Stimulated activated naive CD8-positive, alpha-beta T cell treated with anti-CD3 and anti-CD28 coated beads, Interleukin-15, amount 100 ng/mL, for 72 hours (primary cell): ENCODE data around the gene FBXW8.
A peak's percentile ranks its signal among the peaks of the same experiment; 100 is the strongest.
"Not testable (repeated sequence)": the region's sequence is repeated elsewhere in the genome, so short reads cannot be mapped to it uniquely, and the experiment has no call there.

Source experiments
- ATAC-seq: fragments of 150-1000 bp; cut with Tn5 transposase; 2 replicates; pipeline ENCODE4 v1.10.0; 2021; ENCODE audit warnings: mild to moderate bottlenecking, moderate library complexity
- DNase-seq, 2 donors: peaks; one replicate each; pipeline ENCODE4 v3.0.0; 2021 to 2022
- H3K27ac Mint-ChIP-seq, 2 donors: one replicate each; pipeline ENCODE4 v1.8.0; 2022; ENCODE audit warnings: mild to moderate bottlenecking in 2 of 2, mixed read lengths in 2 of 2, moderate library complexity in 2 of 2
- H3K27me3 Mint-ChIP-seq: one replicate; pipeline ENCODE4 v1.8.0; 2022; ENCODE audit warnings: mixed read lengths
- H3K4me1 Mint-ChIP-seq: one replicate; pipeline ENCODE4 v1.8.0; 2022; ENCODE audit warnings: mild to moderate bottlenecking, mixed read lengths
- H3K4me3 Mint-ChIP-seq, 2 donors: one replicate each; pipeline ENCODE4 v1.8.0; 2022; ENCODE audit warnings: mild to moderate bottlenecking in 2 of 2, mixed read lengths in 2 of 2, moderate library complexity in 1 of 2
- H3K9me3 Mint-ChIP-seq, 2 donors: one replicate each; pipeline ENCODE4 v1.8.0; 2022; ENCODE audit warnings: mixed read lengths in 2 of 2

Gene FBXW8

DNA sequence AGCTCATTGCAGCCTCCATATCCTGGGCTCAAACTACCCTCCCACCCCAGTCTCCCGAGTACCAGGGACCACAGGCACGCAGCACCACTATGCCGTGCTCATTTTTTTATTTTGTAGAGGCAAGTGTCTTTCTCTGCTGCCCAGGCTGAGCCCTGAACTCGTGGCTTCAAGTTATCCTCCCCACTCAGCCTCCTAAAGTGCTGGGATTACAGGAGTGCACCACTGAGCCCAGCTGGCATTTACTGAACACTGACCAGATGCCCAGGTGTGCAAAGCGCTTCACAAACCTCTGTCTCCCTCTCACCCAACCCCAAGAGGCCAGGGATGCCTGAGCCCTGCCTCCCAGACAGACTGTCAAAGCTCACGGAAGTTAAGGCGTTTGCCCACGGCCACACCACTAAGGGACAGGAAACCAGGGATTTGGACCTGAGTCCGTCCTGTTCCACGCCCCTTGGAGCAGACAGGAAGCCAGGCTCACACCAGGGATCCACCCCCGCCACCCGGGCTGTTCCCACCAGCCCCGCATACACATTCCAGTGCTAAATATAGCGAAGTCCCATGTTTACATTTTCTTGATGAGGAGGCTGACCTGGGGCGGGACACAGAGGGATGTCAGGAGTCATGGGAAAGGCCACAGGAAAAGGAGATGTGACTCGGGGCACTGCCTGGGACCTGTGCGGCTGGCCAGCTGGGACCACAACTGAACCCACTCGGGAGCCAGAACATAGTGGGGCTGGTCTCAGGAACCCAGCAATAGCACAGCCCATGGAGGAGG, 137.2 kb downstream of the FBXW8 start:
- H3K4me1 Mint-ChIP-seq, result peaks cover 16% of the 10 kb centered on the region
- ATAC-seq (no peak), DNase-seq (no peak)
- no peaks in the 10 kb centered on the region for H3K9me3 Mint-ChIP-seq
- no peak overlapping the region for H3K4me3 Mint-ChIP-seq
- no peak overlapping the region for H3K27ac Mint-ChIP-seq
- H3K27me3 Mint-ChIP-seq, result no peaks in the 10 kb centered on the region

DNA sequence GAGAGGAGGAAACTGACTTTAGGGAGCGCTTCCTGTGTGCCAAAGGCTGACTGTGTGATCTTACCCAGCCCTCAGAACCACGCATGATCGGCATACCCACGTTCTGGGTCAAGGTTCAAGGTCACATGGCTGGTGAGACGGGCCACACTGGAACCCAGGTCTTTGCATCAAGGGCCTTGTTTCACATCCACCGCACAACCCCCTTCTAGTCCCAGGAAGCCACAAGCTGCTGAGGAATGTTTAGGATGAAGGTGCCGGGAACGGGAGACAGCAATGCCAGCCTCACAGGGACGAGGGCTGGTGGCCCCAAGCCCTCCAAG, 137.8 kb downstream of the FBXW8 start:
- no peaks in the 10 kb centered on the region for H3K9me3 Mint-ChIP-seq
- peaks cover 16% of the 10 kb centered on the region for H3K4me1 Mint-ChIP-seq
- DNase-seq, result no peak
- no peak overlapping the region for H3K27ac Mint-ChIP-seq
- H3K27me3 Mint-ChIP-seq, result no peaks in the 10 kb centered on the region
- ATAC-seq, result no peak
- no peak overlapping the region for H3K4me3 Mint-ChIP-seq

DNA sequence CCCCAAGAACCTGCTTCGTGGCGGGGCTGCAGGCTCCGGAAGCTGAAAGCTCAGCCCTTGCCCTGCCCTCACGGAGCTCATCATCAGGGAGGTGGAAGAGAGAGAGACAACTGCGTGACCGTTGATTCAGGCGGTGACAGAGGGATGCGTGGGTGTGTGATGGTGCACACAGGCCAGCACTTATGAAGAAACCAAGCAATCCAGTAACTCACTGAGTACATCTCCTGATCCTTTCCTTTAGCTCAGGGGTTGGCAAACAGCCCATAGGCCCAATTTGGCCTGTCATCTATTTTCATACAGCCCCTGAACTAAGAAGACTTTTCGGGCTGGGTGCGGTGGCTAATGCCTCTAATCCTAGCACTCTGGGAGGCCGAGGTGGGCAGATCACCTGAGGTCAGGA, 138.5 kb downstream of the FBXW8 start:
- no peak overlapping the region for H3K27ac Mint-ChIP-seq
- ATAC-seq (no peak), DNase-seq (no peak)
- peaks cover 16% of the 10 kb centered on the region for H3K4me1 Mint-ChIP-seq
- no peaks in the 10 kb centered on the region for H3K9me3 Mint-ChIP-seq
- no peak overlapping the region for H3K4me3 Mint-ChIP-seq
- H3K27me3 Mint-ChIP-seq, result no peaks in the 10 kb centered on the region

DNA sequence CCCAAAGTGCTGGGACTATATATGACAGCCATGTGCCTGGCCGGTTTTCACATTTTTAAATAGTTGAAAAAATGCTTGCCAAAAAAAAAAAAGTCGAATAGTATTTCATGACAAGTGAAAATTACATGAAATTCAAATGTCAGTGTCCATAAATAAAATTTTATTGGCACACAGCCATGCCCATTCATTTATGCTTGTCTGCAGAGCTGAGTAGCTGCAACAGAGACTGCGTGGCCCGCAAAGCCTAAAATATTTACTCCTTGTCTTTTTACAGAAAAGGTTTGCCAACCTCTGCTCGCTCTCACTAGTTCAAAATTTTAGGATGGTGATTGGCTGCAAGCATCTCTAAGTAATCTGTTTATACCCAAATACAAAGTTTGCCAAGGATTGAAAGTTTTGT, 139.3 kb downstream of the FBXW8 start:
- H3K4me3 Mint-ChIP-seq, result no peak overlapping the region
- DNase-seq (no peak), ATAC-seq (no peak)
- H3K27ac Mint-ChIP-seq, result no peak overlapping the region
- H3K9me3 Mint-ChIP-seq, result no peaks in the 10 kb centered on the region
- peaks cover 13% of the 10 kb centered on the region for H3K4me1 Mint-ChIP-seq
- no peaks in the 10 kb centered on the region for H3K27me3 Mint-ChIP-seq

DNA sequence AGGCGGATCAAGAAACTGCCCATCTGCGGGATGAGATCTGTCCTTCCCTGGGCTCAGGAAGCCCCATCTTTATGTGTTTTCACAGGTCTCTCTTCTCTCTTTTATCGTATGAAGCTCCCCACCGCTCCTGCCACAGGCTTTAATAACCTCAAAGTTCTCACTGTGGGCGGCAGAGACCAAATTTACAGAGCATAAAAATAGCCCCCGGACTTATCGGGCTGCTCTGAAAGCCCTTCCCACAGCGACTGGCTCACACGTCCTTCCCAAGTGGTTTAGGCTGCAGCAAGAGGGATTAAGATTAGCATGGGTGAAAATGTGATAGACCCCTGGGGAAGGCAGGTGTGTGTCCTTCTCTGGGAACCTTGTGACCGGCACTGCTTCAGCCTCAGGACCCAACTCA, 140.6 kb downstream of the FBXW8 start:
- ATAC-seq, result no peak
- DNase-seq, result no peak
- no peak overlapping the region for H3K4me3 Mint-ChIP-seq
- no peaks in the 10 kb centered on the region for H3K27me3 Mint-ChIP-seq
- no peak overlapping the region for H3K27ac Mint-ChIP-seq
- no peaks in the 10 kb centered on the region for H3K9me3 Mint-ChIP-seq
- peaks cover under 1% of the 10 kb centered on the region for H3K4me1 Mint-ChIP-seq

DNA sequence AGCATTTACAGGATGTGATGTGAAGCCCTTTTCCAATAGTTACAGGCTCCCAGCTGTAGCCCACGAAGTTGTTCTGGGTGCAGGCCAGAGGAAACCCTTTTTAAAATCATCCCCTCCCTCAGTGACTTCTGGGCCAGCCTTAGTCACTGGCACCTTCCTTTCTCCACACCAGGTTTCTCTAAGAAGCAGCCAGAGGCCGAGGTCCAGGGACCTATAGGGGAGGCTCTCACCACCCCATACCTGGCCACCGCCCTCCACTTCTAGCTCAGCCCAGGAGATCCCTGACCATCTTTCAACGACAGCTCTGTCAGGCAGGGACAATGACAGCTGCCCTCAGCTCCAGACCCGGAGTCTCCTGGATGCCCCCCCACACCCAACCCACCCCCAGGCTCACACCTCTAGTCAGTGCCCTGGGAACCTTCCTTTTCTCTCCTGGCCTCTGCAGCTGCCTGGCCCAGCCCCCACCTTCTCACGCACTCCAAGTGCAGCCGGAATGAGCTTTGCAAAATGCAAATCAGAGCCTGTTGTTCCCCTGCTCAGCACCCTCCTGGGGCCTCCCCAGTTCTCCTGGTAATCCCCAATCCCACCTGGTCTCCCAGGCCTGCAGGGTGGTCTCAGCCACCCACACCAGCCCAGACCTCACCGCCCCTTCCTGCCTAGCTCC, 141.8 kb downstream of the FBXW8 start:
- Mint-ChIP-seq H3K27ac (peak overlapping the region in 1 of 2 donors; percentile 15), H3K4me1 (no peaks in the 10 kb centered on the region), H3K4me3 (no peak overlapping the region), H3K27me3 (no peaks in the 10 kb centered on the region), H3K9me3 (no peaks in the 10 kb centered on the region)
- no peak for ATAC-seq
- DNase-seq, result no peak

DNA sequence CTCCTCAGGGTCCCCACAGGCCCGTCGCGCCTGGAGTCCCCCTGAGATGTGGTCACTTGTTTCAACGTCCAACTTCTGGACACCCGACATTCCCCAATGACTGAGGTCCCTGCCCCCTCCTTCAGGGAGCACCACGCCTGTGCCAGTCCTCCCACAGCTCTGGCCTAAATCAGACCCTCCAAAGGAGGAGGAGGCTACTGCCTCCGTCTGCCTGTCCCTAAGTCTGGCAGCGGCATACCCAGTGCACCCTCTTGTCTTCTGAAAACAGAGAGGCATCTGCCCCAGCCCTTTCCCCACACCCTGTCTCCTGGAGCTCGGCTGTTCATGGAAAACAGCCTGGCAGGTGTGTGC, 142.3 kb downstream of the FBXW8 start:
- ATAC-seq (no peak), DNase-seq (no peak)
- Mint-ChIP-seq H3K27ac (peak overlapping the region in 1 of 2 donors; percentile 15), H3K27me3 (no peaks in the 10 kb centered on the region), H3K9me3 (no peaks in the 10 kb centered on the region), H3K4me3 (no peak overlapping the region), H3K4me1 (no peaks in the 10 kb centered on the region)

DNA sequence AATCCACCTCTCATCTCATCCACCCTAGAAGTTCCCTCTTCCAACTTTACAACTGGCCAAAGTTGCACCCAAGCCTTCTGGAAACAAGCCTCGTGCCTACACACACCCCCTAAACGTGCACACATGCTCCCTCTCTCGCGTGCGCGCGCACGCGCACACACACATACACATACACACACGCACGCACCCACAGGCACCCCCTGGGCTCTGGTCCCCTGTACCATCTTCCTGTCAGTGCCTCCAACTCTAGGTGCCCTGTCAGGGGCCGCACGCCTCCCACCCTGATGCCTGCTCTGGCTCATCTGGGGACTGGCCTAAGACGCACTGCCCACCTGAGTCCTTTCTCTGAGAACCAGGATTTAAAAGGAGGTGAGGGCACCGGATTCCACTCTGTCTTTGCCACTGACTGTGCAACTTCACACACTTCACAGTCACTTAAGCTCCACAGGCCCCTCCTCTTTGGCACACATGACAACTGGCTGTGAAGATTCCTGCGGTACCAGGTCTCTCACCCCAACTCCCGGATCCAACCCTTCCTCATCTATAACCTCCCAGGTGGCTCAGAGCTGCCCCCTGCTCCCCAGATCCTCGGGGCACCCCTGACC, 142.9 kb downstream of the FBXW8 start:
- H3K27ac Mint-ChIP-seq, result peak overlapping the region in 1 of 2 donors; percentile 36
- no peaks in the 10 kb centered on the region for H3K4me1 Mint-ChIP-seq
- no peak for DNase-seq
- H3K4me3 Mint-ChIP-seq, result no peak overlapping the region
- ATAC-seq, result peak; percentile 23
- no peaks in the 10 kb centered on the region for H3K9me3 Mint-ChIP-seq
- H3K27me3 Mint-ChIP-seq, result no peaks in the 10 kb centered on the region

DNA sequence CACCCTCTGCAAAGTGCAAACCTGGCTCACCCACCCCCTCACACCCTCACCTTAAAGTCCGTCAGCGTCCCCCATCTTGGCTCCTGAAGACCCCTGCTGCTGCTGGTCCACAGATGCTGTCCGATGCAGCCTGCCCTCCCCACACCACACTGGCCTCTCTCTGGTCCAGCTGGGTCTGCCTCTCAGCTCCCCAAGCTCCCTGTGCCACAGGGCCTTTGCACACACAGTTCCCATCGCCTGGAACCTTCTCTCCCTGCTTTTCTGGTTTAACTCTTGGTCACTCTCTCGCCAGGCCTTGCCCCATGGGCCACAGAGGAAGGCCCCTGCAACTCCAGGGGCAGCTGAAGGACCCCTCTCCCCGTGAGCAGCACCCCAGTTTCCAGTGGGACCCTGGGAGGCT, 143.5 kb downstream of the FBXW8 start:
- Mint-ChIP-seq H3K27ac (peak overlapping the region; percentile 44 to 66), H3K4me1 (no peaks in the 10 kb centered on the region), H3K27me3 (no peaks in the 10 kb centered on the region), H3K4me3 (no peak overlapping the region), H3K9me3 (no peaks in the 10 kb centered on the region)
- no peak for ATAC-seq
- DNase-seq, result no peak

DNA sequence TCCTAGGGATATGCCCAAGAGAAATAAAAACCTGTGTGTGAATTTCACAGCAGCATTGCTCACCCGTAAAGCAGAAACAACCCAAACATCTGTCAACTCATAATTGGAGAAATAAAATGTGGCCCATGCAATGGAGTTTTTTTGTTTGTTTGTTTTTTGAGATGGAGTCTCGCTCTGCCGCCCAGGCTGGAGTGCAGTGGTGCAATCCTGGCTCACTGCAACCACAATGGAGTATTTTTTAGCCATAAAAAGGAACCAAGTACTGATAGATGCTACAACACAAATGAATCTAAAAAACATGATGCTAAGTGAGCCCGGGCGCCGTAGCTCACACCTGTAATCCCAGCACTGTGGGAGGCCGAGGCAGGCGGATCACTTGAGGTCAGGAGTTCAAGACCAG, 146.9 kb downstream of the FBXW8 start:
- not testable (repeated sequence) for H3K4me1 Mint-ChIP-seq, H3K9me3 Mint-ChIP-seq, H3K27ac Mint-ChIP-seq, DNase-seq, H3K4me3 Mint-ChIP-seq, H3K27me3 Mint-ChIP-seq, ATAC-seq

DNA sequence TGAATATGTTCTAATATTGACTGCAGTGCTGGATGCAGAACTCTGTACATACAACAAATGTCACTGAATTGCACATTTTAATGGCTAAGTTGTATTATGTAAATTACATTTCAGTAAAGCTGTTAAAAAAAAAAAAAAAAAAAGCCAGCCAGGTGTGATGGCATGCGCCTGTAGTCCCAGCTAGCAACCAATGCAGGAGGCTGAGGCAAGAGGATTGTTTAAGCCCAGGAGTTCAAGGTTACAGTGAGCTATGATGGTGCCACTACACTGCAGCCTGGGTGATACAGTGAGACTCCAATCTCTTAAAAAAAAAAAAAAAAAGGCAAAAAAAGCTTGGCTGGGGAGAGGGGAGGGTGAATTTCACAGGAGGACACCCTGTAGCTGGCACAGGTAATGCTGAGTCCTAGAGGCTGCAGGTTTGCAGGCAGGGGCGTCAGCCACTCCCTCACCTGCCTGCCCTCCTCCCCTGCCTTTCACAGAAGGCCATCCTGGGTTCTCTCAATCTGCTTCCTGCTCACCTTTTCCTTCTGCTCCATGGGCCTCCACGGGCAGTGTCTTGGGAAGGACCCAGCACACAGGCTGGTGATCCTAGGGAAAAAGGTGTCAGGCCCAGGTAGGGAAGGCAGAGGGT, 147.8 kb downstream of the FBXW8 start:
- no peak for DNase-seq
- Mint-ChIP-seq H3K9me3 (no peaks in the 10 kb centered on the region), H3K27me3 (no peaks in the 10 kb centered on the region), H3K4me3 (no peak overlapping the region), H3K27ac (no peak overlapping the region), H3K4me1 (peaks cover 19% of the 10 kb centered on the region)
- no peak for ATAC-seq

DNA sequence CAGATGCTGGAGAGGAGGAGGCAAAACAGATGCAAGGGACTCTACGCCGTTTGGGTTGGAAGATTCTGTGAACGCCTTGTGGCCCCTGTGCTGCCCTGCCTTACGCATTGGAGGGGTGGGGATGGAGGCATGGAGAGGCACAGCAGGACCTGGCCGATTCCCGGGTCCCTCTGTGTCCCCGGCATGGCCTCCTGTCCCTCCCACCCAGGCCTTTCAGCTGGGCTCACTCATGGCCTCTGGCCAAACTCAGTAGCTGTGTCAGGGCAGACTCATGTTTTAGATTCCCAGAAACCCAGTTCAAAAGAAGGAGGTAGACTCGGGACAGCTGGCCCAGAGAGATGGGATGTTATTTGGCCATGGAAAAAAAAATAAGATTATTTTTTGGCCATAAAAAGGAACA, 148.4 kb downstream of the FBXW8 start:
- no peak for ATAC-seq
- peaks cover 25% of the 10 kb centered on the region for H3K4me1 Mint-ChIP-seq

DNA sequence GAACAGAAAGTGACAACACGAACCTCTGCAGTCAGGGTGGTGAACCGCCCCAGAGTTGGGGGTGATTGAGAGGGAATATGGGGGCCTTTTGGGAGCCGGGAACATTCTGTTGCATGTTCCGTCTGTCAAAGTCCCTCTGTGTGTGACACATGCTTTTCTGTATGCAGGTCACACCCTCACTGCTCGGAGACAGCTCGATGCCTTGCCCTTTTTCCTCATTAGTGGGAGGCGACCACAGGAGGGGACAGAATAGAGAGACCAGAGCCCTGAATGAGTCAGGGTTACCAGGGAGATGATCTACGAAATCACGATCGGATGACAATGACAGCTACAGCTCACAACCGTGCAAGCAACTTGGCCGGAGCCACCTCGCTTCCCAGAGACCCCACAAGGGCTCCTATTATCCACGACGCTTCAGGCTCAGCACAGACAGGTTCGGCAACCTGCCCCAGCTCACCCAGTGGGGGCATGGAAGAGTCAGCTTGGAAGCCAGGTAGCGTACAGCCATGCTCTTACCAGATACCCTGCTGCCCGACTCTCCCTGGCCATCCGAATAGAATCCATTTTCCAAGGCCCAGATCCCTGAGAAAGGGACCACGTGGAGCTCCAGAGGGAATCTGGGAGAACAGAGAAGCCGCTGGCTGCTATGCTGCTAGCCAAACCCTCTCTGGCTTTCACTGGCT, 149.6 kb downstream of the FBXW8 start:
- Mint-ChIP-seq H3K9me3 (no peaks in the 10 kb centered on the region), H3K4me3 (no peak overlapping the region), H3K27me3 (no peaks in the 10 kb centered on the region), H3K27ac (no peak overlapping the region), H3K4me1 (peaks cover 37% of the 10 kb centered on the region)
- ATAC-seq (no peak), DNase-seq (no peak)

More for the DNA sequence above, 148.4 kb downstream of the FBXW8 start:
- no peak overlapping the region for H3K27ac Mint-ChIP-seq
- no peak for DNase-seq
- H3K4me3 Mint-ChIP-seq, result no peak overlapping the region
- H3K9me3 Mint-ChIP-seq, result no peaks in the 10 kb centered on the region
- H3K27me3 Mint-ChIP-seq, result no peaks in the 10 kb centered on the region

DNA sequence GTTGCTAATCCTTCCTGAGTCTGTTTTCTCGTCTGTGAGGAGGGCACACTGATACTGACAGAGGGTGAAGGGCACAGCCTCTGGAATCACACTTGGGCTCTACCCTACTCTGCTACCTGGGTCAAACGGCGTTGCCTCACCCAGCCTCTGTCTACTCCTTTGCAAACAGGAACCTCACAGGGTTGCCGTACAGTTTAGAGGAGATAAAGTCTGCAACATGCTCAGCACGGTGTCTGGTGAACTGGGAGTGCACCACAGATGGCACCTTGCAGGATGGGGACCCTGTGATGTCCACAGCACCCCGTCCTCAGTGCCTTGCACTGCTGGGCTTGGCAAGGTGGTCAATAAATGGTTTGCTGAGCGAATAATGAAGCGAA, 150.2 kb downstream of the FBXW8 start:
- Mint-ChIP-seq H3K27ac (no peak overlapping the region), H3K4me1 (peaks cover 37% of the 10 kb centered on the region), H3K4me3 (no peak overlapping the region), H3K27me3 (no peaks in the 10 kb centered on the region), H3K9me3 (no peaks in the 10 kb centered on the region)
- no peak for ATAC-seq
- DNase-seq, result no peak

DNA sequence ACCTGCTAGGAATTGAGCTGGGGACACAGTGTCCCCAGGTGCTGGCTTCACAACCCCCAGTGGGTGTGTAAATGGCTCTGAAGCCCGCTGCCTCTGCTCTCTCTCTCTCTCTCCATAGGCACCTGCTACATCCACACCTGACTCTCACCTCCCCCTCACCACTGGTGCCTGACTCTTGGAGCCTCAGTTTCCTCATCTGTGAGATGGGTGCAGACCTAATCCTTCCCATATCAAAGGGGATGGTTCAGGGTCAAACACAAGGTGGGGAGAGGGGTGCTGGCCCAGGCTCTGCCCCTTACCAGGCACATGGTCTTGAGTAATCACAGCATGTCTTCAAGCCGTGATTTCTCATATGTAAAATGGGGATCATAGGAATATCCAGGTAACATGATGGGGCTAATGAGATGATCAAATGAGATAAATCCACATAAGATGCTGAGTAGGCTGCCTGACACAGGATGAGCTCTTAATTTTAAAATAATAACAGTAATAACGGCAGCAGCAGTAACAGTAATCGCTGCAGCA, 150.9 kb downstream of the FBXW8 start:
- DNase-seq, result no peak
- Mint-ChIP-seq H3K27me3 (no peaks in the 10 kb centered on the region), H3K4me1 (peaks cover 37% of the 10 kb centered on the region), H3K4me3 (no peak overlapping the region), H3K27ac (no peak overlapping the region), H3K9me3 (no peaks in the 10 kb centered on the region)
- no peak for ATAC-seq
